GM10847 (cell line): ENCODE measurements around the gene OR51B2.

Experiments used
- POLR2A ChIP-seq: IDR thresholded peaks from 2 replicates; pipeline ENCODE4 v1.6.1; 2011; ENCODE audit not compliant: insufficient read length; ENCODE audit errors: extremely low read depth

OR51B2 gene

GRCh38 chr11:5324197-5324596 is at the start of gene OR51B2:
TSS of gene OR51B2 (minus strand) at chr11:5324297. CDS start at chr11:5324297, 0 bp downstream.
- TF ChIP-seq POLR2A = no peak

GRCh38 chr11:5369789-5370188 is 45.7 kb upstream of the OR51B2 start:
- TF ChIP-seq POLR2A = no peak

- TF ChIP-seq POLR2A = no peak
Measured at GRCh38 chr11:5368502-5369043, 44.5 kb upstream of the OR51B2 start.

- TF ChIP-seq POLR2A = no peak
Measured at GRCh38 chr11:5367448-5368074, 43.5 kb upstream of the OR51B2 start.

- TF ChIP-seq POLR2A = no peak
Measured at GRCh38 chr11:5366856-5367255, 42.8 kb upstream of the OR51B2 start.

GRCh38 chr11:5364214-5364613 is 40.1 kb upstream of the OR51B2 start:
- no peak for TF ChIP-seq POLR2A

- no peak for TF ChIP-seq POLR2A
Measured at GRCh38 chr11:5363679-5364078, 39.6 kb upstream of the OR51B2 start.

GRCh38 chr11:5362017-5362625 is 38.0 kb upstream of the OR51B2 start:
- no peak for TF ChIP-seq POLR2A

- no peak for TF ChIP-seq POLR2A
Measured at GRCh38 chr11:5351208-5351607, 27.1 kb upstream of the OR51B2 start, which contains the start of gene OR51B6. TSS of gene OR51B6 (plus strand) at chr11:5351508. CDS start at chr11:5351508, 0 bp downstream.

GRCh38 chr11:5349550-5349949 is 25.5 kb upstream of the OR51B2 start:
- no peak for TF ChIP-seq POLR2A

GRCh38 chr11:5348551-5349194 is 24.6 kb upstream of the OR51B2 start:
- TF ChIP-seq POLR2A = no peak

GRCh38 chr11:5345831-5346230 is 21.7 kb upstream of the OR51B2 start:
- no peak for TF ChIP-seq POLR2A

GRCh38 chr11:5343474-5344335 is 19.6 kb upstream of the OR51B2 start, which contains the start of gene OR51B5:
TSS of gene OR51B5 (minus strand) at chr11:5343524. CDS start at chr11:5343524, 0 bp downstream.
- no peak for TF ChIP-seq POLR2A

- TF ChIP-seq POLR2A = no peak
Measured at GRCh38 chr11:5339771-5340322, 15.8 kb upstream of the OR51B2 start.

- no peak for TF ChIP-seq POLR2A
Measured at GRCh38 chr11:5336331-5336730, 12.2 kb upstream of the OR51B2 start.
